Fibroblast of peridontal ligament (primary cell): ENCODE data around the gene IFITM1.
"Not testable (repeated sequence)": the region's sequence is repeated elsewhere in the genome, so short reads cannot be mapped to it uniquely, and the experiment has no call there.

ENCODE experiments used
- DNase-seq: peaks from one replicate; pipeline ENCODE4 v3.0.0-alpha.2; 2010; ENCODE audit errors: extremely low read depth

IFITM1 gene

GRCh38 chr11:282630-283360, 31.0 kb upstream of the IFITM1 start:
- no peak for DNase-seq

DNA sequence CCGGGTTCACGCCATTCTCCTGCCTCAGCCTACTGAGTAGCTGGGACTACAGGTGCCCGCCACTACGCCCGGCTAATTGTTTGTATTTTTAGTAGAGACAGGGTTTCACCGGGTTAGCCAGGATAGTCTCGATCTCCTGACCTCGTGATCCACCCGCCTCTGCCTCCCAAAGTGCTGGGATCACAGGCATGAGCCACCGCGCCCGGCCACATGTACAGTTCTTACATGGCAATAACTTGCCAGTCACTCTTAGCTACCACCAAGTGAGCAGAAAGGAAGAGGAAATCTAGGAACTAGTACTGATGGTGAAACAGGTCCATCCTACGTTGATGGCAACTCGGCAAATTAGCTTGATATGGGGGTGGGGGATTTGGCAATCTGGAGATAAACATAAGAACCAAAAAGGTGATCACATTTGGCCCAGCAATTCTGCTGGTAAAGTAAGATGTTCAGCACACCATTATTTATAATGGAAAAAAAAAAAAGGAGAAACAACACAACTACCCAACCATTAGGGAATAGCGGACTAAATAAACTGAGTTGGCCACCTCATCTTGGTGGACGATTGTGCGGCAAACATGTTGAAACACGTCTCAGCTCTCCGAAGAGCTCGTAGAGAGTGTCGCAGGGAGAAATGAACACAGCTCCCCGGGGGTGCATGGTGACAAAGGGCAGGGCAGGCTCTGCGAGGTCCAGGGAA, 30.3 kb upstream of the IFITM1 start:
- DNase-seq = no peak

GRCh38 chr11:284105-285020, 29.5 kb upstream of the IFITM1 start:
- DNase-seq = no peak

DNA sequence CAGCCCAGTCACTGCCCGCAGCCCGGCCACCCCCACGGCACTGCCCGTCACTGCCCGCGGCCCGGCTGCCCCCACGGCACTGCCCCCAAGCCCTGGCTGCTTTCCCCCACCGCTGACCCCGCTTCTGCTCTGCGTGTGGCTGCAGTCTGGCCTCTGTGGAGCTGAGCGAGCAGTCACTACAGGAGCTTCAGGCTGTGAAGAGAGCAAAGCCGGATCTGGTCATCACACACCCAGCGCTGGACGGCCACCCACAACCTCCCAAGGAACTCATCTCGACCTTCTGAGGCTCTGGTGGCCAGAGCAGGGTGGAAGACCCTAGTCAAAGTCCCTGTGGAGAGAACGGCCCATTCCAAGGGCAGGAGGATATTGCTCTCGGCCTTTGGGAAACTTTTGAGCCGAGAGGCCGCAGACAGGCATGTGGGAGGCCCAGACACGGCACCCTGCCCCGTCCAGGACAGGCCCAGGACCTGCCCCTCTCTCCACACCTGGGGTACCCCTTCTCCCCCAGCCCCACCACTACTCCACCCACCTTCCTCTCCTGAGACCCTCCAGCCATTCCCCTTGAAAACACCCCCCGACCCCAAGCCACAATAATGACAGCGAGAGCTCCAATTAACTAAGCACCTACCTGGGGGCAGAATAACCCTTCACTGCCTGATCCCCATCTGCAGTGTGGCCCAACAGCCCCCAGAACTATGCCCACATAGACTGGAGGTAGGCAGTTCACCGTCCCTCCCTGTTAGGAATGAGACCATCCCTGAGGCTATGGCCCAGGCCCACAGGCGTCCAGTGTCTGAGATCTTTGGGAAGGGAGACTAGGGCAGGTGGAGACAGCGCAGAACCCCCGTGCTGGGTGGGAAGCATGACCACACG, 28.6 kb upstream of the IFITM1 start:
- no peak for DNase-seq

DNA sequence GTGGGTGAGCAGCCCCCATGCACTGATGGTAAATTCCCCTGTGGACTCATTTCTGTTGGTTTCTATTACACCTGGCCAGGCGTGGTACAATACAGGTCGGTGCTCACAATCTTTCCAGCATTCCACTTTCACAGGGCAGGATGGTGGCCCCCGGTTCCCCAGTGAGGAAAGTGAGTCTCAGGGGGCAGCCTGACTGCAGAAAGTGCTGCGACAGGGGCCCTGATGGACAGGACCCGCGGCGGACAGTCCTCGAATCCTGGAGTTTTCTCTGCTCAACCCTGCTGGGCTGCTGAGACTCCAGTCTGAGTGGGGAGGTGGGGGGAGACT, 28.0 kb upstream of the IFITM1 start:
- no peak for DNase-seq

- DNase-seq = not testable (repeated sequence)
Measured at GRCh38 chr11:286977-287820, 26.6 kb upstream of the IFITM1 start.

DNA sequence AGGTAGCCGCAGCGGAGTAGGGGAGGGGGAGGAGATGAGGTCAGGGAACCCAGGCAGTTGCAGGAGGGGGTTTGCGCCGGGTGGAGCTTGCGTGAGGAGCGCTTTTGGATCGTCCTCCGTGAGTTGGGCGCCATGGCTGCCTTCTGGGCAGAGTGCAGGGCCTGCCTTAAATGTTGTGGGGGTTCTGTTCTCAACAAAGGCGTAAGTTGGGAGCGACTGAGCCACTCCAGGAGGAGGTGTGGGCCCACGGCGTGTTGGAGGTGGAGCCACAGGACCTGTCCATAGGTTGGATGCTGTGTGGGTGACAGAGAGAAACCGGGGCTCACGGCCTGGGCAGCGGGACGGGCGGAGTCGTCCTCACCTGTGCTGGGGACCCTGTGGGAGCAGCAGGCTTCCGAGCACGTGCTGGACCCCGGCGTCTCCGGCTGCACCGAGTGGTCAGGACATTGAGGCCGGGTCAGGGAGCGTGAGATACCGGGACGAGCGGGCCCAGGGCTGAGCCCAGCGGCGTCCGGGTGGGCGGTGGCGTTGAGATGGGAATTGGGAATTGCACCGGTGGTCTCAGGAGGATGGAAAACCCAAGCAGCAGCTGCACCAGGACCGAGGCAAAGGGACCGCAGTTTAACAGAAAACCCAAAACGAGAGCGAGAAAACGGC, 25.9 kb upstream of the IFITM1 start:
- DNase-seq = no peak

DNA sequence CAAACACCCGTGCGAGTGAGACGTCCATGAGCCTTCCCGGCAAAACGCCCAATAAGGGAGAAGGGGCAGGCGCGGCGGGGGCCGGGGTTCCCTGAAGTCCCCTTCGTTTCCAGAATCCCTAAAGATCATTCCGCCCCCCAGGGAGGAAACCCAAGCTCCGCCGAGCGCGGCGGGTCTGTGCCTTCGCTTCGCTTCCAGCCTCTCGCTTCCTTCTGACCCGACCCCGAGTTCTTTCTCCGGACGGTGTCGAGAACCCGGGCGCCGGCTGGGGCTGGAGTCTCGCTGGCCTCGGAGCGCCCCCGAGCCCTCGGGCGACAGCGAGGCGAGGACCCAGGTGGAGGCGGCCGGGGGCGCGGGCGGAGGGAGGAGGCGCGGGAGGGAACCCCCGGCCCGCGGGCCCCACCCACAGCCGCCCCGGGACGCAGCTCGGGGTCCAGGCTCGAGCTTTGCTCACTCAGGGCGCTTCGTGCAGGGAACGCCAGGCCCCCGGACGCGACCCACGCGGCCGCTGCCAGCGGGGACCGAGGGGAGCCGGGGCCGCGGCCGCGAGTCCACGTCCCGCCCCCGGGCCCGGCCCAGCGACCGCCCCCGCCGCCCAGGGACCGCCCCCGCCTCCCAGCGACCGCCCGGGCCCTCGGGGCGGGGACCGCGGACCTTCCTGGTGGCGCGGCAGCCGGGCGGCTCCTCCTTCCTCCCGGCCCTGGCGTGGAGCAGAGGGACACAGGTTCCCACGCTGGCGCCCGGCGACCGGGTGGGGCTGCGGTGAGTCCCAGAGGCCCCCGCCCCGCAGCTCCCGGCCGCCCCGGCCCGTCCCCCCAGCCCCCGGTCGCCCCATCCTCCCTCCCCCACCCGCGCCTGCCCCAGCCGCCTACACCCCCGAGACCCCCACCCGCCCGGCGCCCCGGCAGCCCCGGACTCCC, 25.1 kb upstream of the IFITM1 start, which contains the start of gene PGGHG:
Gene PGGHG (plus strand): TSS at position 649 of the 920 bp plus-strand sequence. CDS start 691 bp downstream, outside the sequence.
- DNase-seq = no peak

GRCh38 chr11:289398-289711, 24.5 kb upstream of the IFITM1 start:
- DNase-seq = no peak

DNA sequence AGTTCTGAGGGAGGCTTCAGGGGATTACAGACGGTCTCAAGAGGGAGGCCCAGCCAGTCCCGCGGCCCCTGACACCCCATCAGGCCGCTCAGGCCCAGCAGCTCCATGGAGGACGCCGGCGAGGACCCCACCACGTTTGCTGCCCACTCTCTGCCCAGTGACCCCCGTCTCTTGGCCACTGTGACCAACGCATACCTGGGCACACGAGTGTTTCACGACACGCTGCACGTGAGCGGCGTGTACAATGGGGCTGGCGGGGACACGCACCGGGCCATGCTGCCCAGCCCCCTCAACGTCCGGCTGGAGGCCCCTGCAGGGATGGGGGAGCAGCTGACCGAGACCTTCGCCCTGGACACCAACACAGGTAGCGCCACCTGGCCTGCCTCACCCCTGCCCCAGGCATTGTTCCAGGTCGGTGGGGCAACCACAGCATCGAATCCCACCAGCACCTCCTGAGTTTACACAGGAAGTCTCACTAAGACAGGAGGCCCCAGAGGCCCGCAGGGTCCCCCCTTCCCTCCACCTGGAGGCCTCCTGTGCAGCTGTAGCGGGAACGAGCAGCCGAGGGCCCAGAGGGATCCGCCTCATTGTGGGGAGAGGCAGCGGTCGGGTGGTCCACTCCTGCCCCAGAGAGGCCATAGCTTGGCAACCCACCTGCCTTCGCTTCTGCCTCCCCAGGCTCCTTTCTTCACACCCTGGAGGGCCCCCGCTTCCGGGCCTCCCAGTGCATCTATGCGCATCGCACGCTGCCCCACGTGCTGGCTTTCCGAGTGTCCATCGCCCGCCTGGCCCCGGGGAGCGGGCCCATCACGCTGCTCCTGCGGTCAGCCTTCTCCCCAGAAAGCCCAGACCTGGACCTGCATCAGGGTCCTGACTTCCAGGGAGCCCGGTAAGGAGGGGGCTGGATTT, 23.9 kb upstream of the IFITM1 start:
- DNase-seq = no peak

GRCh38 chr11:290621-291231, 23.1 kb upstream of the IFITM1 start:
- no peak for DNase-seq

DNA sequence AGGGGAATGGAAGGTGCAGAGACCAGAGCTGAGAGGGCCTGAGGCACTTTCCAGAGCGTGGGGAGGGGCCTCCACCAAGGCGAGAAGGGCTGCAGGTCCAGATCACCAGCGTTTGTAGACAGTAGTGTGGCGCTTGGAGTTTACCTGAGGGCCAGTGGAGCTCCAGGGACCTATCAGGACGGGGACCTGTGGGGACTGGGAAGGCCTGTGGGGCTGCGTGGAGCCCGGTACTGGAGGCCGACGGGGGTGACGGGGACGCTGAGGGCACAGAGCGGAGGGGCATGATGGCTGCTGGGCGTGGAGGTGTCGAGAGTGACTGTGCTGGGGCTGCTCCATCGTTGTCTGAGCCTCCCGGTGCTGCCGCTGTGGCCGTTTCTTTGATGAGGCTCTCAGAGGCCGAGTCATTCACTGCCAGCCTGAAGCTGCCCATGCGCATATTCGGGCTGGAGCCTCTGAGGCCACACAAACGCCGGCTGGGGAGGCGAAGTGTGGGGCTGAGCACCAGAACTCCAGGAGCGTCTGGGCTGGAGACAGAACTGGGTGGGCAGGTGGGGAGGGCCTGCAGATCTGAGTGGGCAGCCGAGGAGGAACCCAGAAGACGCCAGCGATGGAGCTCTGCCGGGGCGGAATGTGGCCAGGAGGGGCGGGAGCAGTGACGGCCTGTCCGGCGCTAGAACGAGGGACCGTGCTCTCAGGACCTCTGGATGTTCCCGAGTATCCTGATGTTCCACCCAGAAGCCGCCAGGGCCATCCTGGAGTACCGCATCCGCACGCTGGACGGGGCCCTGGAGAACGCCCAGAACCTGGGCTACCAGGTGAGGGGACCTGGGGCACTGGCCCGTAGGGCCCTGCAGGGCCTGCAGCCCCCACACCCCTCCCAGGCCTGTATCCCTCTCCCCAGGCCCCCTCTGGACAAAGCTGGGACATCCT, 22.3 kb upstream of the IFITM1 start:
- DNase-seq = no peak

DNA sequence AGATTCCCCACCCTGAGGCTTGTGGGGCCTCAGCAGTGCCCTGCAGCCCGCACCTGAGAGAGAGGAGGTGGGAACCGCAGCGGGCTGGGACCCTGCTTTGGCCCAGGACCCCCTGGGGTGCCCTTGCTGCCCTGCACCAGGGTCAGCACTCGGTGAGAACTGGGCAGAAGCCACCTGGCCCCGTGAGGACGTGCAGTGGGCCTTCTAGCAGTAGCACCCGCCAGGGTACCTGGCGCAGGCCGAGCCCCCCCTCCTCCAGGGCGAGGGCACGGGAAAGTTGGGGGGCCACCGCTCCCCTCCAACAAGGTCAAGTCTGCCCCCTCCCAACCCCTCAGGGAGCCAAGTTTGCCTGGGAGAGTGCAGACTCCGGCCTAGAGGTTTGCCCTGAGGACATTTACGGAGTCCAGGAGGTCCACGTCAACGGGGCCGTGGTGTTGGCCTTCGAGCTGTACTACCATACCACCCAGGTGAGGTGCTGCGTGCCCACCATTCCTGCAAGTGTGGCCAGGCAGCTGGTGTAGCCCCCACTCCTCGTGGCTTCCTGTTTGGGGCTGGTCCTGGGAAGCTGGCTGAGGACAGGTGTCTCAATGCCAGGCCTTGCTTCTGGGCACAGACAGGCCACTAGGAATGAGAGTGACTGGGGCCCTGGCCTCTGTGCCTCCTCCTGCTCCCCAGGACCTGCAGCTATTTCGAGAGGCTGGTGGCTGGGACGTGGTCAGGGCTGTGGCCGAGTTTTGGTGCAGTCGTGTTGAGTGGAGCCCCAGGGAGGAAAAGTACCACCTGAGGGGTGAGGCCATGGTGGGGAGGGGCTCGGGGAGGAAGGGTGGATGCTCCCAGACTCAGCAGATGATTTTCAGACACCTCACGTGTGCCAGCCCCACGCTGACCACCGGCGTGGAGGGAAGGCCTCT, 21.4 kb upstream of the IFITM1 start:
- no peak for DNase-seq

GRCh38 chr11:293271-293851, 20.5 kb upstream of the IFITM1 start:
- no peak for DNase-seq
